ENCODE data around the gene GPR45. TPM values are rescaled to one million over a fixed set of nuclear protein-coding genes. Genes with fewer than 3 reads are reported as not detected.

The GPR45 gene
- polyA plus RNA-seq, 1 of the 3 experiments (the other 2 are of a cell fraction), result not detected

GRCh38 chr2:105244451-105244850 lies 2.9 kb downstream of the GPR45 start:
- POLR2A ChIA-PET, result no interaction called here
- Histone ChIP-seq H3K9me2 (no peaks in the 10 kb centered on the region), H3K27ac (ENCODE audit: low read depth in 2 of 2, low read length in 1 of 2) (no peak overlapping the region), H3K9ac (no peak overlapping the region), H3K36me3 (replicated peaks in 1 of 2; ENCODE audit: control insufficient read depth in 1 of 2, insufficient read depth in 2 of 2, low read length in 1 of 2) (no peaks in the 10 kb centered on the region), H3K9me3 (no peaks in the 10 kb centered on the region), H3K27me3 (ENCODE audit: insufficient read depth) (no peaks in the 10 kb centered on the region), H4K20me1 (ENCODE audit: insufficient read depth) (no peaks in the 10 kb centered on the region), H2AFZ (ENCODE audit: low read depth) (no peak overlapping the region), H3K4me3 (ENCODE audit: low read depth in 2 of 2, low read length in 1 of 2) (no peak overlapping the region), H3K79me2 (ENCODE audit: insufficient read depth) (no peaks in the 10 kb centered on the region), H3K4me1 (ENCODE audit: control insufficient read depth in 1 of 2, insufficient read depth in 2 of 2, low read depth in 1 of 2, low read length in 1 of 2) (peaks cover 0 to 5% of the 10 kb centered on the region in 2 experiments; a peak in 1 of 4 replicates), H3F3A (replicated peaks; ENCODE audit: insufficient read depth) (peaks cover 10% of the 10 kb centered on the region), H3K4me2 (no peak overlapping the region)
- DNase-seq, result no peak
- 84% methylated on average over 3 of the region's 3 CpGs for WGBS (ENCODE audit: low lambda C conversion rate)
- TF ChIP-seq SMC3 (IDR thresholded peaks at IDR 0.05; ENCODE audit: low read depth, low read length), result no peak
- no peak for TF ChIP-seq NFIC (IDR thresholded peaks at IDR 0.05; ENCODE audit: borderline replicate concordance)
- no peak for TF ChIP-seq REST (IDR thresholded peaks at IDR 0.05; ENCODE audit: low read depth, low read length)
- no peak for TF ChIP-seq FOSL2 (IDR thresholded peaks at IDR 0.05; ENCODE audit: borderline replicate concordance, low read depth)
- TF ChIP-seq GABPA (IDR thresholded peaks at IDR 0.05; ENCODE audit: low read depth), result no peak
- TF ChIP-seq GATA2 (CRISPR knock-in tag; IDR thresholded peaks at IDR 0.05), result no peak
- no peak for TF ChIP-seq EP300 (IDR thresholded peaks at IDR 0.05; ENCODE audit: borderline replicate concordance in 1 of 2, low read depth in 1 of 2, low read length in 1 of 2)
- TF ChIP-seq YY1 (IDR thresholded peaks at IDR 0.05; ENCODE audit: low read depth), result no peak
- CTCF ChIA-PET, result interaction anchor here (0.6 to 18.3 kb wide), 7 partner anchors 10 to 126 kb away, joined by 3 to 459 read pairs (median 6); no protein-coding TSS in a partner anchor

GRCh38 chr2:105248316-105249070 lies 7.0 kb downstream of the GPR45 start:
- TF ChIP-seq YY1 (IDR thresholded peaks at IDR 0.05; ENCODE audit: low read depth) (no peak), RCOR1 (IDR thresholded peaks at IDR 0.05; ENCODE audit: low read length) (no peak), GATA2 (CRISPR knock-in tag; IDR thresholded peaks at IDR 0.05) (peak; percentile 50; the same call in 1 of the 2 replicates), CHD2 (IDR thresholded peaks at IDR 0.05; ENCODE audit: low read length, partially characterized antibody) (peak; percentile 24)
- H3K9me2 ChIP-seq, result no peaks in the 10 kb centered on the region
- POLR2A ChIA-PET, result no interaction called here
- no peak overlapping the region for H2AFZ ChIP-seq (ENCODE audit: low read depth)
- H3K4me1 ChIP-seq (ENCODE audit: control insufficient read depth in 1 of 2, insufficient read depth in 2 of 2, low read depth in 1 of 2, low read length in 1 of 2), result peaks cover 0 to 5% of the 10 kb centered on the region in 2 experiments; a peak in 1 of 4 replicates
- no peak overlapping the region for H3K4me3 ChIP-seq (ENCODE audit: low read depth in 2 of 2, low read length in 1 of 2)
- H3K79me2 ChIP-seq (ENCODE audit: insufficient read depth), result no peaks in the 10 kb centered on the region
- CTCF ChIA-PET, result interaction anchor here (1.4 to 18.3 kb wide), 3 partner anchors 10 to 130 kb away, joined by 4 to 459 read pairs (median 10); no protein-coding TSS in a partner anchor
- H3K36me3 ChIP-seq (replicated peaks in 1 of 2; ENCODE audit: control insufficient read depth in 1 of 2, insufficient read depth in 2 of 2, low read length in 1 of 2), result no peaks in the 10 kb centered on the region
- no peaks in the 10 kb centered on the region for H3F3A ChIP-seq (replicated peaks; ENCODE audit: insufficient read depth)
- H4K20me1 ChIP-seq (ENCODE audit: insufficient read depth), result no peaks in the 10 kb centered on the region
- no peak overlapping the region for H3K9ac ChIP-seq
- no peak overlapping the region for H3K4me2 ChIP-seq
- no peaks in the 10 kb centered on the region for H3K27me3 ChIP-seq (ENCODE audit: insufficient read depth)
- WGBS (ENCODE audit: low lambda C conversion rate), result 36% methylated on average over 3 of the region's 4 CpGs
- peak overlapping the region in 1 of 2 experiments; percentile 25; a peak in 1 of 4 replicates for H3K27ac ChIP-seq (ENCODE audit: low read depth in 2 of 2, low read length in 1 of 2)
- DNase-seq, result peak; percentile 65
- no peaks in the 10 kb centered on the region for H3K9me3 ChIP-seq

Data from SK-N-SH (cell line).